Measurements from ENCODE around the gene MACROD2.
"Not testable (repeated sequence)": the region's sequence is repeated elsewhere in the genome, so short reads cannot be mapped to it uniquely, and the experiment has no call there.

Gene MACROD2

DNA sequence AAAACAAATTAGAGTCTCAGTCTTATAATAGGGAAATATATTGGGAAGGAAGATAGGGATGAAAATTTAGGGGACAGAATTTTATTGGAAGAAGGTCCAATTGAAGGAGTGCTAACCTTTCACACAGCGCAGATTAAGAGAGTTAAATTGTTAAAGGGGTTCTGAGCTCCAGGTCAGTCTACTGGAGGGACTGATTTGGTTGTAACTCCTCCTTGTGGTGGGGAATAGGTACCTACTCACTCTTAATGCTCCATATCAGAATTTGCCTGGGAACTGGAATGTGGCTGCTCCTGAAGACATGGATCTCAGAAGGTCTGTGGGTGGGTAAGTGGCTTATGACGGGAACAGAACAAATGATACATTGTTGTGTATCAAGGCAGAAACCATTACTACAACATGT lies 198.6 kb downstream of the MACROD2 start:
- no peak for DNase-seq

DNA sequence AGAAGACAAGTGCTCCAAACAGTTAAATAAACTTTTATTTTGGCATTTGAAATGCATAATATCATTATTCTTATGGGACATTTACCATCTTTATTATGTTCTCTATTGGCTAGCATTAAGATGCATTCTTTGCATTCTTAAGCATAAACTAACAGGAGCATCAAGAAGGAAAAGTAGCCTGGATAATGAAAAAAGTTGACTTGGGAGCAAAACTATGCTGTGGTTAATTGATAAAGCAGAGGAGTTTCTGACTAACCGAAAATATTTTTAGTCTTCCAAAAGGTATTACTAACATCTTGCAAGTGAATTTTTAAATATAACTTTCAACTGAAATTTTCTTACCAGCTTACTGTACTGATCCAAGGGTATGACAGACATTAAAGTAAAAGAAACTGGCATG lies 201.8 kb downstream of the MACROD2 start:
- DNase-seq = no peak

DNA sequence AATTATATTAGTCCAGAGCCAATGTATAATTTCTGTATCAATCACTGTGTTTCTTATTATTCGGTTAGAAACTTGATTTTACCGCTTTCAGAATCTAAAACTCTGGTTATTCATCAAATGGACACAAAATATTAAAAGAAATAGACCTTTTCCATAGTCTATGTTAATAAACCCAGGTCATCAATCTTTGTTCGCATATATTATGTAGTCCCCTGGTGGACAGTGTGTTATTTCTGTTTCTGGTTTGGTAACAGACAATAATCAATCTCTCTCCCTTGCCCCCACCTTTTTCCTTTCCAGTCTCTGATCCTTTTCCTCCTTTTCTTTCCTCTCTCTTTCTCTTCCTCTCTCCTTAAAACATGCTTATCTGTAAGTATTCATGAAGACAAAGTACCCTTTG lies 203.1 kb downstream of the MACROD2 start:
- no peak for DNase-seq

DNA sequence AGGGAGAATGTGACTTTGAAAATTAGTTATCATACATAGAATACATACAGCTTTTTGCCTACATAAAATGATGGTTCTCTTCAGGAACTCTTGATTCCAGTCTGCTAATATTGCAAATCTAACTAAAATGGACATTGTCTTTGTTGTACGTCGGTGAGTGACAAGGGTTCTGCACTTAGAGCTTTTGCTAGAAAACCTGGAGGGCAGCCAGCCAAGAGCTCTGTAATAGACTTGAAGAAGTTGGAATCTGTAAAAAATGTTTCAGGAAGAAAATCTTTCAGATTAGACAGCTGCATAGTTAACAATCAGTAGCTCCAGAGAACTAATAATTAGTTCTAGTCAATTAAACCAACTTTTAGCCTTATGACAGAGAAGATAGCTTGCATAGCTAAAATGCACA lies 203.8 kb downstream of the MACROD2 start:
- DNase-seq = no peak

DNA sequence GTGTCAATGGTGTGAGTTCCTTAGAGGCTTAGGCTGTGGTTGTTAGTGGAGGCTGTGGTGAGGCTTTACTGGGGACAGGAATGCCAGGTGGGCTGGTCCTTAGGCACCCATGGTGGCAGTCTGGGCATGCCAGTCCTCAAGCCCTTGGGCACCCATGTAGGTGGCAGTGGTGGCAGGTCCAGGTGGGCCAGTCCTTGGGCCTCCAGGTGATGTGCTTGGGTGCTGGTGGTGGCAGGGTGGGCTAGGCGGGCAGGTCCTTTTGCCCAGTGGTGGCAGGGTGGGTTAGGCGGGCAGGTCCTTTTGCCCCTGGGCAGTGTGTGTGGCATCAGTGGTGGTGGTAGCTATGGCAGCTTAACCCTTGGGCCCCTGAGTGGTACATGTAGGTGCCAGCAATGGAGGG lies 208.3 kb downstream of the MACROD2 start:
- no peak for DNase-seq

DNA sequence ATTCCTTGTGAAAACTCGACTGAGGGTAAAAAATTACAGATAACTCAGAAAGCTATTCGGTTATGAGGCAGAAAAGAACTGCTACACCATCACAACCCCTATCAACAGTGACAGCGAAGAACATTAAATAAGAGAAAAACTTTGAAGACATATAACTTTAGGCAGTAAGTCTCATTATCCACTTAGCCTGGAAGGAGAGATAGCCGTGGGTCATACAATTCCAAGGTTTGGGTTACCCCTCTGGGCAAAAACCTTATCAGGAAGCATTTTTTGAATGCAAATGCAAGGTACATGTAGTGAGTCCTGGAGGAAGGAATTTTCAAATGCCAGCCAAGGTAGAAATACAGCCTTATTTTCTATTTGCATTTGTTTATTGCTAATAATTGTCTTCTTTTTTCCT lies 212.3 kb downstream of the MACROD2 start:
- DNase-seq = no peak

DNA sequence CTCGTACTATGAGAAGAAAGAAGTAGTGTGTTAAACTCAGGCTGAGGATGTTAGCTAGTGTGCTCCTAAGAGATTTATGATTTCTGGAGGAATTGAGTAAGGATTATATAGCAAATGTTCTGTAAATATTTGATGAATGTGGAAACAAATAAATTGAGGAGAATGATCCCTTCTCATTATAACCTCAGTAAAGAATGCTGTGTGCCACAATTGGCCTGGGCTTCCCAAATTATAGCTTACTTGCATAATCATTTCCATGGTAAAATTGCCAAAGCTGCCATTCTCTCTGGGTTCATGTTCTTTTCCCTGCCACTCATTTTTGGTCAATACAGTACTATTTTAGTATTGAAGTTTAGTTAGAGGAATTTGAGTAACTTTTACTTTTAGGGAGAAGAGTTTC lies 213.6 kb downstream of the MACROD2 start:
- DNase-seq = no peak

DNA sequence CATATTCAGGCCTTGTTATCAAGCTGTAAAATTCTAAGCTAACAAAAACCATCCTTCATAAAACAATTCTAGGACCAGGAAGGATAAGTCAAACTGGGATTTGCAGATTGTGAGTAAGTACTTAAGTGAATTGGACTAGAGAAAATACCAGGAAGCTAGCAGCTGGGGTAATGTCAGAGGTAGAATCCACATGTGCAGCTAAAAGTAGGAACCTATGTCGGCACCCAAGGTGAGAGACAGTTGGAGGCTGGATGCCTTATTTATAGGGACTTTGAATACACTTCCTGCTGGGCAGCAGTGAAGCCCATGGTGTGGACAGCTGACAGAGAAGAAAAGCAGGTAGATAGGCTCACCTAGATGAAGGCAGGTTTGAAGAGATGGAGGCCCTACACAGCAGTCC lies 214.8 kb downstream of the MACROD2 start:
- no peak for DNase-seq

DNA sequence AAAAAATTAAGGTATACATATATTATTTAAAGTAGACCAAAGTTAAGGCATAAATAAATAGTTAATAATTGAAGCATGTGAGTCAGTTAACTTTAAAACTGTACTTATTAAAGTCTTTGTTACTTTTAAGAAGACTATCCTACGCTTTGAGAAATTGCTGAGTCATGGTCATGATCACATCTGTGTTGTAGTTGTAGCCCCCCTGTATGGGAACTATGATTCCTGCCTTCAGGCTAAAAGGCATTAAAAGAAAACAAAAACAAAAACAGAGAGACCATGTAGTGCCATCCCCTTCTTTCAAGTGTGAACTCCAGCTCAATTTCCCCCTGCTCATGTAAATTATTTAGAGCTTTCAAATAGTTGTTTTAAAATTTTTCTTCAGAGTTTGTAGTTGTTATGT lies 218.7 kb downstream of the MACROD2 start:
- DNase-seq = no peak

DNA sequence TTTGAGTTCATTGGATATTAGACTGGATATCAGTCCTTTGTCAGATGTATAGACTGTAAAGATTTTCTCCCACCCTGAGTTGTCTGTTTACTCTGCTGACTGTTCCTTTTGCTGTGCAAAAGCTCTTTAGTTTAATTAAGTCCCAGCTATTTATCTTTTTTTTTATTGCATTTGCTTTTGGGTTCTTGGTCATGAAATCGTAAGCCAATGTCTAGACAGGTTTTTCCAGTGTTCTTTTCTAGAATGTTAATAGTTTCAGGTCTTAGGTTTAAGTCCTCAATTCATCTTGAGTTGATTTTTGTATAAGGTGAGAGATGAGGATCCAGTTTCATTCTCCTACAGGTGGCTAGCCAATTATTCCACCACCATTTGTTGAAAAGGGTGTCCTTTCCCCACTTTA lies 220.6 kb downstream of the MACROD2 start:
- DNase-seq = not testable (repeated sequence)

DNA sequence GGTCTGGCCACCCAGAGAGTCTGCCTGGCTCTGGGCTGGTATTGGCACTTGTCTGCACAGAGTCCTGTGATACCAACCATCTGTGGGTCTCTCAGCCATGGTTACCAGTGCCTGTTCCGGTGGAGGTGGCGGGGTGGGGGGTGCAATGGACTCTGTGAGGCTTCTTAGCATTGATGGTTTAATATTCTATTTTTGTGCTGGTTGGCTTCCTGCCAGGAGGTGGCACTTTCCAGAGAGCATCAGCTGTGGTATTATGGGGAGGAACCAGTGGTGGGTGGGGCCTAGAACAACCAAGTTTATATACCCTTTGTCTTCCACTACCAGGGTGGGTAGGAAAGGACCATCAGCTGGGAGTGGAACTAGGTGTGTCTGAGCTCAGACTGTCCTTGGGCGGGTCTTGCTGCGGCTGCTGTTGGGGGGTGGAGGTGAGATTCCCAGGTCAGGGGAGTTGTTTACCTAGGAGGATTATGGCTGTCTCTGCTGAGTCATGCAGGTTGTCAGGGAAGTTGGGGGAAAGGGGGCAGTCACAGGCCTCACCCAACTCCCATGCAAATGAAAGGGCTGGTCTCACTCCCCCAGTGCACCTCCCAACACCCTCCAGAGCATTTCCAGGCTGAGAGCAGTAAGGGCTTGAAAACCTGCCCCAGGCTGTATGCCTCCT lies 224.6 kb downstream of the MACROD2 start:
- DNase-seq = no peak

DNA sequence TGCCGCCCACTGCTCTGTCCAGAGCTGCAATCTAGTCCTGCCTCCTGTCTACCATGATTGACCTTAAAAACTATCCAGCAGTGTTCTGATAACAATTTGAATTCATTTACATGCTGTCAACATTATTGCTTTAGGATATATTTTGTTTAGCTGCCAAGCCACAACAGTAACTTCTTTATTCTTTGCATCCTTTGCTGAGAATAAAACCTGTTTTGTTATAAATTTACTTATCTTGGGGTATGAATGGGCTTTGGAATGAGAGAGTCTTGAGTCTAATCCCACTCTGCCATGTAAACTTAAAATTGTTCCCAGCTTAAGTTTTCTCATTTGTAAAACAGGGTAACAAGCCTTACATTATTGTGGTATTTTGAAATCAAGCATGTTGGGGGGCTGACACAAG lies 225.7 kb downstream of the MACROD2 start:
- no peak for DNase-seq

DNA sequence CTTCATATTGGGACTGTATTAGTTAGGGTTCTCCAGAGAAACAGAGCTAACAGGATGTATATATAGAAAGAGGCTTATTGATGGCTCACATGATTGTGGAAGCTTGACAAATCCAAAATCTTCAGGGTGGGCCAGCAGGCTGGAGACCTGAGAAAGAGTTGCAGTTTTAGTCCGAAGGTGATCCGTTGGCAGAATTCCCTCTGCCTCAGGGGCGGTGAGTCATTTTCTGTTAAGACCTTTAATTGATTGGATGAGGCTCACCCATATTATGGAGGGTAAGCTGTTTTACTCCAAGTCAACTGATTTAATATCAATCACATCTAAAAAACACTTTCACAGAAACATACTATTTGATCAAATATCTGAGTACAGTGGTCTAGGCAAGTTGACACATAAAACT lies 228.5 kb downstream of the MACROD2 start:
- no peak for DNase-seq

DNA sequence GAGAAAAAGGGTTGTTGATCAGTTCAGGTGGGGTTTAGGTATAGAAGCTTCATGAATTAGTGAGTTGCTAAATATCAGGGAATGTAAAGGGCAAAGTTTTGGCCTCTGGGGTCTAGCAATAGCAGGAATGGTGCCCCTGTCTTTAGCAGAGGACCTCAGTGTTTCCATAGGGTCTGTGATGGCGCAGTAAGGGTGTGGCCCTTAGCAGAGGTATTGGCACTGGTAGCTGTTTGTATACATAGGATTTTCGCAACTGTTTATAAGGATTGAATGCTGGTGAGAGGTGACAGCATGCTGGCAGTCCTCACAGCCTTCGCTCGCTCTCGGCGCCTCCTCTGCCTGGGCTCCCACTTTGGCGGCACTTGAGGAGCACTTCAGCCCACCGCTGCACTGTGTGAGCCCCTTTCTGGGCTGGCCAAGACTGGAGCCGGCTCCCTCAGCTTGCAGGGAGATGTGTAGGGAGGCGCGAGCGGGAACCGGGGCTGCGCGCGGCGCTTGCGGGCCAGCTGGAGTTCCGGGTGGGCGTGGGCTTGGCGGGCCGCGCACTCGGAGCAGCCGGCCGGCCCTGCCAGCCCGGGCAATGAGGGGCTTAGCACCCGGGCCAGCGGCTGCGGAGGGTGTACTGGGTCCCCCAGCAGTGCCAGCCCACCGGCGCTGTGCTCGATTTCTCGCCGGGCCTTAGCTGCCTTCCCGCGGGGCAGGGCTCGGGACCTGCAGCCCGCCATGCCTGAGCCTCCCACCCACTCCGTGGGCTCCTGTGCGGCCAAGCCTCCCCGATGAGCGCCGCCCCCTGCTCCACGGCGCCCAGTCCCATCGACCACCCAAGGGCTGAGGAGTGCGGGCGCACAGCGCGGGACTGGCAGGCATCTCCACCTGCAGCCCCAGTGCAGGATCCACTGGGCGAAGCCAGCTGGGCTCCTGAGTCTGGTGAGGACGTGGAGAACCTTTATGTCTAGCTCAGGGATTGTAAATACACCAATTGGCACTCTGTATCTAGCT lies 231.0 kb downstream of the MACROD2 start:
- not testable (repeated sequence) for DNase-seq

DNA sequence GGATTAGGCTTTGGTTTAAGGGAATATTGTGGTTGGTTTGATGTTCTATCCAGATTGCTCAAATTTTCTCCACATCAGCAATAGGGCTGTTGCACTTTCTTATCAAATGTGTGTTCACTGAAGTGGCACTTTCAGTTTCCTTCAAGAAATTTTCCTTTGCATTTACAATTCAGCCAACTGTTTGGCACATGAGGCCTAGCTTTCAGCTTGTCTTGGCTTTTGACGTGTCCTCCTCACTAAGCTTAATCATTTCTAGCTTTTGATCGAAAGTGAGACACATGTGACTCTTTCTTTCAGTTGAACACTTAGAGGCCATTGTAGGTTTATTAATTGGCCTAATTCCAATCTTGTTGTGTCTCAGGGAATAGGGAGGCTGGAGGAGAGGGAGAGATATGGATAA lies 237.3 kb downstream of the MACROD2 start:
- no peak for DNase-seq

DNA sequence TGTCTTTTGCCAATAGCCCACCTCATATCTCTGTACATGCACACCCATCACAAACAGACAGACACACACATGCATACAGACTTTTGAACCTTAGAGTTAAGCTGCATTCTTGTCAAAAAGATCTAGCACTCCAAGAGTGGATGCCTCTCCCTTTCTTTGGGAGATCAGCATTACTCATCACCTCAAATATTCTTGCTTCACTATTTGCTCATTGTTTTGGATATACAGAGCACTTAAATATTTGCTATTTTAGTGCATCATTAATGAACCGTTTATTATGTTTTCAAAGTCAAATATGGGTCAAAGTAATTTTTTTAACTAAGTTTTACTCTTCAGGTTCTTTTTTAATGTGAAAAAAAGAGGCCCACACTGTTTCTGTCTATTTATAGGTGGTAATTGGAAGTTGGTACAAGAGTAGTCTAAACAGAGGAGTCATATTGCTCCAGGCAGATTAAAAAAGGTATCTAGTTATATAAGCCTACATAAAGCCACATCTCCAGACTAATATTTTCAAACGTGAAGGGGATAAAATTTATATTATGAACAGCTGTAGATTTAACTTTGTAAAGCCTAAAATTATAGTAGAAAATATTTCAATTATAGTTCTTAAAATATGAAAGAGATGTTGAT lies 239.5 kb downstream of the MACROD2 start:
- no peak for DNase-seq

DNA sequence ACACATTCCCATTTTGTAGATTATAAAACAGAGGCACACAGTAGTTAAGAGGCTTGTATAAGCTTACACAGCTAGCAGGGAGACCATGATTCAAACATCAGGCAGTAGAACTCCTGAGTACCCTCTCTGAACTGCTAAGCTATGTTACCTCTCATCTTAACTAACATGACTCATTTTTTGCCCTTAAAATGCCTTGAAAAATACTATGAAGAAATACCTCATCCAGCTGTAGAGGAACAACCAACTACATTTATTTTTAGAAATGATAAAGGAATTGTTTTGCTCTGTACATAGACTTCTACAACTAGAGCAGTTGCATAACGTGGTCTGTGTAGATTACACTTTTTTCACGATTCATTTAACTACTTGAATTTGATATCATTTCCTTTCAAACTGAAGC lies 240.0 kb downstream of the MACROD2 start:
- no peak for DNase-seq

DNA sequence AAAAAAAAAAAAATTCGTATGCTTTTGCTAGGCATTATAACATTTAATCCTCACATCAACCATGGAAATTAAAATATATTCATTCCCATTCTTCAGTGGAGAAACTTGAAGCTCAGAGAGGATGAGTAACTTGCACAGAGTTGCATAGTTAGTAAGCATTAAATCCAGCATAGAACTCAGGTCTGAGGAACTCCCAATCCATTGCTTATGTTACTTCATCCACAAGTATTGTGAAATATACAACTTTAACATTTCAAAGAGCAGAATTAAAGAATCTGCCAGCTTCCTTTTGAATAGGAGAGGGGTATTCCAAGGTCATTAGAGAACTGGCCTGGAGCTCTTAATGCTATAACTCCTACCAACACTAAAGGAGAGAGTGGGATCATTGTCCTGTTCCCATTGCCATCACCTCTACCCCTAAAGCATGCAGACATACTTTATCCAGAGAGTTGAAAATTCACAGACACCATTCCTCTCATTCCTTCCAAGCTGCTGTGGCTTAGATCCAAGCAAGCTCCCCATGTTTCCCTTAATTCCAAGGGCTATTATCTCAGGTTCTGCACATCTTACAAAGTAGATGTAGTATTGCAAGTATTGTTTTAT lies 250.2 kb downstream of the MACROD2 start:
- DNase-seq = no peak

DNA sequence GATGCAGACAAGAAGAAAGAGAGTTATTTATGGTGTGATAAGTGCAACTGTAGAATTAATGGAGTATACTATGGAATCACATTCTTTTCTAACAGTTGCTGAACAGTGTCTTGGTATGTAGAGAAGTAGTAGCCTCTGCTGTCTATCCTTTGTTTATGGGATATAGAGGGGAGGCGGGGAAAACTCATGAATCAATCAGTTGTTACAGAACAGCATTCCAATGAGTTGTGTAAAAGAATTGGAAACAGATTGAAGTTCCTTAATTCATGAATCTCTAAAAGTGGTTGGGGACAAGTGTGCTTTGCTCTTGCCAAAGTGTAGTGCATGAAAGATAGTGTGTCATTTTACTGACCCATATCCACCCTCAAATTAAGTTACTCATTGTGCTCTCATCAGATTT lies 264.4 kb downstream of the MACROD2 start:
- no peak for DNase-seq

DNA sequence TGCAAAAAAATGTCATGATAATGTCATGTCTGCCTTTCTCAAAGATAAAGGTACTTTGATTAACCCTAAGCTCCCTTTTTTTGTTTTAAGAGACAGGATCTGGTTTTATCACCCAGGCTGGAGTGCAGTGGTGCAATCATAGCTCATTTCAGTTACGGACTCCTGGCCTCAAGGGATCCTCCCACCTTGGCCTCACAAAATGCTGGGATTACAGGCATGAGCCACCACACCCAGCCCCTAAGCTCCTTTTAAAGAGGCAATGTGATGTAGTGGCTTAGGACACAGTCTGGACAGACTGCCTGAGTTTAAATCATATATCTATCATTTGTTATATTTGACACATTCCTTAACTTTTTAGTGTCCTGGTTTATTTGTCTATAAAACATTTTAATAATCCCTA lies 265.1 kb downstream of the MACROD2 start:
- no peak for DNase-seq

DNA sequence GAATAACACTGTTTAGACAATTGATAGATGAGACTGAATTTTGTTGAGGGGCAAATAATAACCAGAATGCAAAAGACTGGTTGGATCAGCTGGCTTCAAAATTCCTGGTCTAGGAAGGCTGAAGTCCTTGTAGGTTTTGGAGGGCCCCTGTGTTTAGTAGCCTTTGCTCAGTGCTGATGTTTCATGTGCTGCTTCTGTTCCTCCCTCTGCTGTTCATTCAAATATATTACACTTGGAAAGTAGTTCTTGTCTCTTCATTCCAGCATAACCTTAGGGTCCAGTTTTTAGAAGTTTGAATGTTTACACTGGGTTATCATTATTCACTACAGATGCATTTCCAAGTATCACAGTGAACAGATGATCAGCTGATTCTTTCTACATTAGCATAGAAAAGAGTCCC lies 269.6 kb downstream of the MACROD2 start:
- no peak for DNase-seq

DNA sequence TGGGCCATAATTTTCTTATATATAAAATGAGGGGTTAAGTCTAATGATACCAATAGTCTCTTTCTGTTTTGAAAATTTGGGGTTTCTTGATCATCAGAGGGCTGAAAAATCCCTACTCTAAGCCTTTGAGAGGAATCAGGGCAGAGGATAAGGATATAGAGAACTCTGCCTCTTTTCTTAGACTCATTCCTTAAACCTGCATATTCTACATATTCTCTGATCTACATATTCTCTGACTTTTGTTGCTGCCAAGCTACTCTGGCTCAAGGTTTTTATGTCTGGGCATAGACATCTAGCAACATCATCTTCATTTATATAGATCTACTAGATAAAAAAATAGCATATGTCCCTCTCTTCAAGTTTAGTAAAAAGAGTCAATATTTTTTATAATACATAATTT lies 270.9 kb downstream of the MACROD2 start:
- DNase-seq = no peak

DNA sequence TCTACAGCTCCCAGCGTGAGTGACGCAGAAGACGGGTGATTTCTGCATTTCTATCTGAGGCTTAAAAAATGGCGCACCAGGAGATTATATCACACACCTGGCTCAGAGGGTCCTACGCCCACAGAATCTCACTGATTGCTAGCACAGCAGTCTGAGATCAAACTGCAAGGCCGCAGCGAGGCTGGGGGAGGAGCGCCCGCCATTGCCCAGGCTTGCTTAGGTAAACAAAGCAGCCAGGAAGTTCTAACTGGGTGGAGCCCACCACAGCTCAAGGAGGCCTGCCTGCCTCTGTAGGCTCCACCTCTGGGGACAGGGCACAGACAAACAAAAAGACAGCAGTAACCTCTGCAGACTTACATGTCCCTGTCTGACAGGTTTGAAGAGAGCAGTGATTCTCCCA lies 275.4 kb downstream of the MACROD2 start:
- DNase-seq = not testable (repeated sequence)

All from midbrain (tissue), 1 donor.